Natural killer cell treated with Interleukin-12 subunit alpha and Interleukin-12 subunit beta and Interleukin-15 and Interleukin-18, amount 100 ng/mL, for 72 hours (primary cell): ENCODE data around the gene CLVS2. TPM values are rescaled to one million over a fixed set of nuclear protein-coding genes. Genes with fewer than 3 reads are reported as not detected.

Experiments used
- ATAC-seq, 2 donors: fragments of 150-1000 bp; cut with Tn5 transposase in 1 of 2; sonication (Bioruptor Pico), chemical (Tn5 transposase) in 1 of 2; 2 replicates each; pipeline ENCODE4 v1.10.0; 2021
- DNase-seq: peaks from one replicate; pipeline ENCODE4 v3.0.0; 2022; ENCODE audit warnings: low spot score
- H3K27ac Mint-ChIP-seq, 2 donors: 1 replicate in 1 of 2; 2 replicates in 1 of 2; pipeline ENCODE4 v1.8.0; 2022; ENCODE audit warnings: mixed read lengths in 2 of 2, mild to moderate bottlenecking in 1 of 2, moderate library complexity in 1 of 2
- H3K27me3 Mint-ChIP-seq, 2 donors: 1 replicate in 1 of 2; 2 replicates in 1 of 2; pipeline ENCODE4 v1.8.0; 2022; ENCODE audit warnings: mixed read lengths in 2 of 2
- H3K36me3 Mint-ChIP-seq: one replicate; pipeline ENCODE4 v1.8.0; 2022; ENCODE audit warnings: mixed read lengths
- H3K4me1 Mint-ChIP-seq, 2 donors: 1 replicate in 1 of 2; 2 replicates in 1 of 2; pipeline ENCODE4 v1.8.0; 2022; ENCODE audit warnings: low read depth in 2 of 2, mixed read lengths in 2 of 2, mild to moderate bottlenecking in 1 of 2
- H3K4me3 Mint-ChIP-seq: one replicate; pipeline ENCODE4 v1.8.0; 2022; ENCODE audit warnings: mixed read lengths
- H3K9me3 Mint-ChIP-seq: 2 replicates; pipeline ENCODE4 v1.8.0; 2022; ENCODE audit warnings: mixed read lengths
- total RNA-seq, 2 donors: library from RNA; stranded (reverse); gene quantifications; one replicate each; pipeline ENCODE4 v1.2.3, GENCODE V29; 2022

CLVS2 gene
- not detected for total RNA-seq

- no peak within 1 kb of the TSS for H3K27ac Mint-ChIP-seq
- peaks cover 10% of the 10 kb centered on the region for H3K36me3 Mint-ChIP-seq
- H3K4me3 Mint-ChIP-seq, result no peak within 1 kb of the TSS
- no peaks in the 10 kb centered on the region for H3K4me1 Mint-ChIP-seq
- DNase-seq (no peak), ATAC-seq (peak in 1 of 2 donors; percentile 11)
- H3K27me3 Mint-ChIP-seq, result peaks cover 20 to 23% of the 10 kb centered on the region in 2 donors
- H3K9me3 Mint-ChIP-seq, result no peaks in the 10 kb centered on the region
Measured at GRCh38 chr6:122995921-122996793, at the start of gene CLVS2. TSS of gene CLVS2 (plus strand) at chr6:122996235. CDS start at chr6:122997778, 1,543 bp downstream.

GRCh38 chr6:122947355-122947754, 48.7 kb upstream of the CLVS2 start:
- ATAC-seq (no peak), DNase-seq (no peak)
- no peaks in the 10 kb centered on the region for H3K36me3 Mint-ChIP-seq
- H3K4me1 Mint-ChIP-seq, result no peaks in the 10 kb centered on the region
- H3K27ac Mint-ChIP-seq, result no peak overlapping the region
- no peaks in the 10 kb centered on the region for H3K27me3 Mint-ChIP-seq
- peaks cover 19% of the 10 kb centered on the region for H3K9me3 Mint-ChIP-seq
- no peak overlapping the region for H3K4me3 Mint-ChIP-seq

- no peak overlapping the region for H3K27ac Mint-ChIP-seq
- ATAC-seq (no peak), DNase-seq (no peak)
- no peak overlapping the region for H3K4me3 Mint-ChIP-seq
- H3K9me3 Mint-ChIP-seq, result peaks cover 34% of the 10 kb centered on the region
- peaks cover 15% of the 10 kb centered on the region for H3K36me3 Mint-ChIP-seq
- H3K27me3 Mint-ChIP-seq, result no peaks in the 10 kb centered on the region
- no peaks in the 10 kb centered on the region for H3K4me1 Mint-ChIP-seq
Measured at GRCh38 chr6:122953766-122954165, 42.3 kb upstream of the CLVS2 start.

GRCh38 chr6:122956376-122956775, 39.7 kb upstream of the CLVS2 start:
- Mint-ChIP-seq H3K27me3 (no peaks in the 10 kb centered on the region), H3K36me3 (peaks cover 15% of the 10 kb centered on the region), H3K27ac (no peak overlapping the region), H3K9me3 (peaks cover 36% of the 10 kb centered on the region), H3K4me3 (no peak overlapping the region), H3K4me1 (no peaks in the 10 kb centered on the region)
- DNase-seq, result no peak
- ATAC-seq, result no peak

GRCh38 chr6:122962000-122962624, 33.9 kb upstream of the CLVS2 start:
- H3K27me3 Mint-ChIP-seq, result no peaks in the 10 kb centered on the region
- DNase-seq, result no peak
- H3K27ac Mint-ChIP-seq, result no peak overlapping the region
- H3K4me3 Mint-ChIP-seq, result no peak overlapping the region
- no peaks in the 10 kb centered on the region for H3K36me3 Mint-ChIP-seq
- no peaks in the 10 kb centered on the region for H3K4me1 Mint-ChIP-seq
- ATAC-seq, result no peak
- H3K9me3 Mint-ChIP-seq, result peaks cover 30% of the 10 kb centered on the region

GRCh38 chr6:122969999-122970533, 26.0 kb upstream of the CLVS2 start:
- no peaks in the 10 kb centered on the region for H3K36me3 Mint-ChIP-seq
- ATAC-seq, result no peak
- peaks cover 8% of the 10 kb centered on the region for H3K9me3 Mint-ChIP-seq
- no peaks in the 10 kb centered on the region for H3K4me1 Mint-ChIP-seq
- H3K27me3 Mint-ChIP-seq, result no peaks in the 10 kb centered on the region
- DNase-seq, result no peak
- H3K27ac Mint-ChIP-seq, result no peak overlapping the region
- no peak overlapping the region for H3K4me3 Mint-ChIP-seq

- Mint-ChIP-seq H3K27ac (no peak overlapping the region), H3K27me3 (no peaks in the 10 kb centered on the region), H3K4me1 (no peaks in the 10 kb centered on the region), H3K4me3 (no peak overlapping the region), H3K9me3 (peaks cover 9% of the 10 kb centered on the region), H3K36me3 (no peaks in the 10 kb centered on the region)
- DNase-seq, result no peak
- ATAC-seq, result no peak
Measured at GRCh38 chr6:122977180-122977579, 18.9 kb upstream of the CLVS2 start.

GRCh38 chr6:122984393-122984792, 11.6 kb upstream of the CLVS2 start:
- ATAC-seq, result no peak
- H3K9me3 Mint-ChIP-seq, result peaks cover 28% of the 10 kb centered on the region
- H3K27ac Mint-ChIP-seq, result no peak overlapping the region
- no peak overlapping the region for H3K4me3 Mint-ChIP-seq
- no peaks in the 10 kb centered on the region for H3K27me3 Mint-ChIP-seq
- H3K36me3 Mint-ChIP-seq, result peaks cover 5% of the 10 kb centered on the region
- DNase-seq, result no peak
- no peaks in the 10 kb centered on the region for H3K4me1 Mint-ChIP-seq

GRCh38 chr6:122994256-122994655, 1.8 kb upstream of the CLVS2 start:
- Mint-ChIP-seq H3K4me1 (no peaks in the 10 kb centered on the region), H3K27me3 (peaks cover 20 to 23% of the 10 kb centered on the region in 2 donors), H3K36me3 (peaks cover 10% of the 10 kb centered on the region), H3K9me3 (peaks cover 6% of the 10 kb centered on the region), H3K27ac (no peak overlapping the region), H3K4me3 (no peak overlapping the region)
- DNase-seq (no peak), ATAC-seq (no peak)

- H3K4me3 Mint-ChIP-seq, result no peak overlapping the region
- no peak for ATAC-seq
- DNase-seq, result no peak
Measured at GRCh38 chr6:122996794-122997505, 915 bp downstream of the CLVS2 start.

GRCh38 chr6:122997541-122998150, 1.6 kb downstream of the CLVS2 start:
- peaks cover 10% of the 10 kb centered on the region for H3K36me3 Mint-ChIP-seq
- no peak for ATAC-seq
- H3K4me3 Mint-ChIP-seq, result no peak overlapping the region
- peaks cover 3% of the 10 kb centered on the region for H3K9me3 Mint-ChIP-seq
- DNase-seq, result no peak
- H3K27me3 Mint-ChIP-seq, result peaks cover 20 to 23% of the 10 kb centered on the region in 2 donors
- no peak overlapping the region for H3K27ac Mint-ChIP-seq
- H3K4me1 Mint-ChIP-seq, result no peaks in the 10 kb centered on the region

More at GRCh38 chr6:122996794-122997505, 915 bp downstream of the CLVS2 start:
- Mint-ChIP-seq H3K9me3 (peaks cover 3% of the 10 kb centered on the region), H3K27me3 (peaks cover 20 to 23% of the 10 kb centered on the region in 2 donors), H3K27ac (no peak overlapping the region), H3K36me3 (peaks cover 10% of the 10 kb centered on the region), H3K4me1 (no peaks in the 10 kb centered on the region)

GRCh38 chr6:122998403-122998975, 2.5 kb downstream of the CLVS2 start:
- Mint-ChIP-seq H3K27ac (no peak overlapping the region), H3K36me3 (peaks cover 10% of the 10 kb centered on the region), H3K4me3 (no peak overlapping the region), H3K27me3 (peaks cover 20 to 23% of the 10 kb centered on the region in 2 donors), H3K4me1 (no peaks in the 10 kb centered on the region), H3K9me3 (peaks cover 3% of the 10 kb centered on the region)
- ATAC-seq (no peak), DNase-seq (no peak)

GRCh38 chr6:123000244-123000770, 4.3 kb downstream of the CLVS2 start:
- no peak overlapping the region for H3K27ac Mint-ChIP-seq

More at GRCh38 chr6:123000244-123000770, 4.3 kb downstream of the CLVS2 start:
- H3K27me3 Mint-ChIP-seq, result peaks cover 15 to 18% of the 10 kb centered on the region in 2 donors
- DNase-seq, result no peak
- ATAC-seq, result no peak
- no peaks in the 10 kb centered on the region for H3K4me1 Mint-ChIP-seq
- peaks cover 6% of the 10 kb centered on the region for H3K36me3 Mint-ChIP-seq
- H3K4me3 Mint-ChIP-seq, result no peak overlapping the region
- H3K9me3 Mint-ChIP-seq, result peaks cover 4% of the 10 kb centered on the region
